Lung (tissue), 12 donors: Measurements from ENCODE around the gene TMEM117. TPM values are rescaled to one million over a fixed set of nuclear protein-coding genes. Genes with fewer than 3 reads are reported as not detected.

Experiments
- ATAC-seq: fragments of 200-7000 bp; cut with Tn5 transposase; one replicate; pipeline ENCODE4 v1.9.1; 2020; ENCODE audit warnings: moderate number of reproducible peaks; ENCODE audit not compliant: insufficient read depth, low FRiP score
- DNase-seq, 3 donors: peaks; one replicate each; pipeline ENCODE4 v3.0.0-alpha.2; 2013 to 2017
- H3K27ac ChIP-seq, 2 donors: one replicate each; pipeline ENCODE4 v1.5.1; 2013; ENCODE audit warnings: mild to moderate bottlenecking in 2 of 2, moderate library complexity in 2 of 2, control low read depth in 1 of 2, inconsistent platforms in 1 of 2, low read depth in 1 of 2, low read length in 1 of 2
- H3K27me3 ChIP-seq, 3 donors: one replicate each; pipeline ENCODE4 v1.5.1; 2013; ENCODE audit warnings: low read length in 2 of 3; ENCODE audit not compliant: control insufficient read depth in 3 of 3, insufficient read depth in 3 of 3
- H3K36me3 ChIP-seq, 4 donors: one replicate each; pipeline ENCODE4 v1.5.1; 2013; ENCODE audit warnings: low read length in 4 of 4, mild to moderate bottlenecking in 1 of 4, moderate library complexity in 1 of 4; ENCODE audit not compliant: control insufficient read depth in 4 of 4, insufficient read depth in 4 of 4
- H3K4me1 ChIP-seq, 5 donors: one replicate each; pipeline ENCODE4 v1.5.1; 2013; ENCODE audit warnings: low read length in 5 of 5, mild to moderate bottlenecking in 2 of 5, moderate library complexity in 1 of 5; ENCODE audit not compliant: control insufficient read depth in 5 of 5, insufficient read depth in 5 of 5
- H3K4me3 ChIP-seq: one replicate; pipeline ENCODE4 v1.5.1; 2013; ENCODE audit warnings: mild to moderate bottlenecking, control low read depth, moderate library complexity
- H3K9ac ChIP-seq, 2 donors: one replicate each; pipeline ENCODE4 v1.5.1; 2013; ENCODE audit warnings: low read length in 2 of 2, control low read depth in 1 of 2; ENCODE audit not compliant: insufficient read depth in 1 of 2
- H3K9me3 ChIP-seq, 4 donors: one replicate each; pipeline ENCODE4 v1.5.1; 2013; ENCODE audit warnings: low read length in 3 of 4, mild to moderate bottlenecking in 1 of 4, moderate library complexity in 1 of 4; ENCODE audit not compliant: control insufficient read depth in 4 of 4, insufficient read depth in 3 of 4
- WGBS, 2 donors: extraction: QIAGEN DNeasy Blood & Tissue Kit; methylation state at CpG; one replicate each; pipeline ENCODE4 v1.1.7; 2013; 5-methylcytosine and 5-hydroxymethylcytosine counted together
- polyA plus RNA-seq, 2 donors: library from polyadenylated mRNA; stranded (reverse); fragments of 200-250 nt; gene quantifications; one replicate each; pipeline ENCODE4 v1.2.1, GENCODE V29; 2013
- total RNA-seq, 2 donors: library from RNA; depleted of rRNA in 1 of 2; stranded (reverse); fragments of >200 nt in 1 of 2; gene quantifications; one replicate each; pipeline ENCODE4 v1.2.1, GENCODE V29; 2014 to 2021
- TF ChIP-seq, protein P1 (sequence below): IDR thresholded peaks from 2 replicates; pipeline ENCODE4 v1.5.1; 2012; ENCODE audit warnings: mild to moderate bottlenecking; ENCODE audit errors: control extremely low read depth, extremely low read depth
- donor health status: control.
- donor health status: control.
- donor health status: Bipolar disorder and iron deficiency.
- donor health status: healthy.
- donor health status: DM: yes; HTN: yes; CAD: no.

Gene TMEM117
- total and polyA plus RNA-seq, 4 donors = 1.2 to 6.1 (median 2.3) TPM

GRCh38 chr12:43988838-43989560, 153.1 kb downstream of the TMEM117 start:
- ATAC-seq (no peak), DNase-seq (no peak)

GRCh38 chr12:43992856-43993255, 157.0 kb downstream of the TMEM117 start:
- Histone ChIP-seq H3K27ac (no peak overlapping the region), H3K9ac (no peak overlapping the region), H3K4me1 (no peaks in the 10 kb centered on the region), H3K27me3 (no peaks in the 10 kb centered on the region), H3K4me3 (no peak overlapping the region), H3K9me3 (no peaks in the 10 kb centered on the region), H3K36me3 (no peaks in the 10 kb centered on the region)
- no peak for ATAC-seq
- DNase-seq = no peak
- TF ChIP-seq, protein P1, sequence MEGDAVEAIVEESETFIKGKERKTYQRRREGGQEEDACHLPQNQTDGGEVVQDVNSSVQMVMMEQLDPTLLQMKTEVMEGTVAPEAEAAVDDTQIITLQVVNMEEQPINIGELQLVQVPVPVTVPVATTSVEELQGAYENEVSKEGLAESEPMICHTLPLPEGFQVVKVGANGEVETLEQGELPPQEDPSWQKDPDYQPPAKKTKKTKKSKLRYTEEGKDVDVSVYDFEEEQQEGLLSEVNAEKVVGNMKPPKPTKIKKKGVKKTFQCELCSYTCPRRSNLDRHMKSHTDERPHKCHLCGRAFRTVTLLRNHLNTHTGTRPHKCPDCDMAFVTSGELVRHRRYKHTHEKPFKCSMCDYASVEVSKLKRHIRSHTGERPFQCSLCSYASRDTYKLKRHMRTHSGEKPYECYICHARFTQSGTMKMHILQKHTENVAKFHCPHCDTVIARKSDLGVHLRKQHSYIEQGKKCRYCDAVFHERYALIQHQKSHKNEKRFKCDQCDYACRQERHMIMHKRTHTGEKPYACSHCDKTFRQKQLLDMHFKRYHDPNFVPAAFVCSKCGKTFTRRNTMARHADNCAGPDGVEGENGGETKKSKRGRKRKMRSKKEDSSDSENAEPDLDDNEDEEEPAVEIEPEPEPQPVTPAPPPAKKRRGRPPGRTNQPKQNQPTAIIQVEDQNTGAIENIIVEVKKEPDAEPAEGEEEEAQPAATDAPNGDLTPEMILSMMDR = no peak

More at GRCh38 chr12:43988838-43989560, 153.1 kb downstream of the TMEM117 start:
- Histone ChIP-seq H3K9me3 (no peaks in the 10 kb centered on the region), H3K36me3 (no peaks in the 10 kb centered on the region), H3K4me3 (no peak overlapping the region), H3K27ac (no peak overlapping the region), H3K27me3 (no peaks in the 10 kb centered on the region), H3K9ac (no peak overlapping the region), H3K4me1 (no peaks in the 10 kb centered on the region)
- 48 to 56% methylated on average over 5 of the region's 5 CpGs for WGBS, 2 donors
- TF ChIP-seq, protein P1 = no peak

DNA sequence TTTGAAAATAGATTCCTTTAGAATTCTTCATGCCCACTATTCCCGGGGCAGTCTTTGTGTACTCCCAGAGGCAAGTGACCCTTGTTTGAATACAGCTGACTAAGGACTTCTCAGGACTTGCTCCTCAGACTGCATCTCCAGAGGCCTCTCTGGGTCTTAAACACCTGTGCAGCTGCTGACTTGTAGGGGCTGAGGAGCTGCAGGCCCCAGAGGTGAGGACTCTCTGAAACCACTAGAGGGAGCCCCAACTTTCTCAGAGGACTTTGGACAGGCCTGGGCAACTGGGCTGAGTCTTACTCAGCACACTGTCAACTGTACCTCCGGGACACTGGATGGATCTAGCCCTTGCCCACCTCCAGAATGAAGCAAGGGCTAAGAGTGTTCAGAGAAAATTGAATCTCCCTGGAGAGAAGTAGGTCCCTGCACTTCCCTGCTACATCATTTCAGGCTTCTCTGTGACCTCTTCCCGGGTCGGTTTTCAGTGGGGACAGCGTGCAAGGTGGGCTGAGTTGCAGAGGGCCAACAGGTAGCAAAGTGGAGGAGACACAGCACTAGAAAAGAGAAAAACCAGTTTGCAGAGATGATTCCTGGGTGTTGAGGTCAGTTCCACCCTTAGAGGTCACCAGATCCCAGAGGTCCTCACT, 164.6 kb downstream of the TMEM117 start:
- Histone ChIP-seq H3K36me3 (no peaks in the 10 kb centered on the region), H3K27ac (no peak overlapping the region), H3K9me3 (no peaks in the 10 kb centered on the region), H3K27me3 (no peaks in the 10 kb centered on the region), H3K4me1 (no peaks in the 10 kb centered on the region), H3K9ac (no peak overlapping the region), H3K4me3 (no peak overlapping the region)
- TF ChIP-seq, protein P1 = no peak
- WGBS, 2 donors = 84 to 89% methylated on average over 5 of the region's 5 CpGs
- peak in 2 of 3 donors; percentile 8 to 15 for DNase-seq
- ATAC-seq = no peak
